Coronary artery (tissue), 2 donors: Measurements from ENCODE around the gene TAX1BP1.

Experiments used
- DNase-seq: peaks from one replicate; pipeline ENCODE4 v3.0.0-alpha.2; 2017; ENCODE audit warnings: low spot score
- H3K27ac ChIP-seq, 2 donors: fragments of 200-600 bp; sonication (generic); one replicate each; pipeline ENCODE4 v1.5.1; 2016 to 2019
- H3K4me3 ChIP-seq: fragments of 200-600 bp; sonication (generic); 2 replicates; pipeline ENCODE4 v1.5.1; 2016; ENCODE audit warnings: mild to moderate bottlenecking, moderate library complexity
- CTCF ChIP-seq: fragments of 200-600 bp; sonication (generic); IDR thresholded peaks from one replicate; pipeline ENCODE4 v1.5.1; 2019; ENCODE audit warnings: antibody characterized with exemption

Gene TAX1BP1

GRCh38 chr7:27777662-27778061, 37.7 kb downstream of the TAX1BP1 start:
- no peak for TF ChIP-seq CTCF

DNA sequence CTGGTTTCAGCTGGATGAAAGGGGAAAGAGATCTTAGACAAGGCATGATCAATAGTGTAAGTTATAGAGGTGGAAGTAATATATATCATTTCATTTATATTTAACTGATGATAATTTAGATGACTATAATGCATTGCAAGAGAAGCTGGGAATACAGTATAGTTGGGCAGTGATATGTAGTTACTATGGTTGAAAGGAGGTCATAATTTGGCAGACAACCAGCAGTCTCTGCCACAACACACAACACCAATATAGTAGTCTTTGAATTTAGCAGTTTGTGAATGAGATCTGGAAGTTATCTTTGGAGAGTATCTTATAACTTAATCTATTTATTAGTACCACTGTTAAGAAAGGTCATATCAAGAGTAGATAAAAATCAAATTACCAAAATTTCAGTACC, 39.9 kb downstream of the TAX1BP1 start:
- Histone ChIP-seq H3K4me3 (no peak overlapping the region), H3K27ac (no peak overlapping the region)
- TF ChIP-seq CTCF = no peak
- no peak for DNase-seq

More at GRCh38 chr7:27777662-27778061, 37.7 kb downstream of the TAX1BP1 start:
- Histone ChIP-seq H3K4me3 (no peak overlapping the region), H3K27ac (no peak overlapping the region)
- DNase-seq = no peak

DNA sequence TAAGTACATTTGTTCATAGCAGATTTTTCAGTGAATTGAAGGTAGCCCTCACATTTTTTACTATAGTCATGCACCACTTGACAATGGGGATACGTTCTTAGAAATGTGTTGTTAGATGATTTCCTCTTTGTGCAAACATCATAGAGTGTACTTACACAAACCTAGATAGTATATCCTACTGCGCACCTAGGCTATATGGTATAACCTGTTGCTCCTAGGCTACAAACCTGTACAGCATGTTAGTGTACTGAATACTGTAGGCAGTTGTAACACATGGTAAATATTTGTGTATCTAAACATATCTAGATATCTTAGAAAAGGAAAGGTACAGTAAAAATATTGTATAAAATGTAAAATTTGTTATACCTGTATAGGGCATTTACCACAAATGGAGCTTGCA, 41.2 kb downstream of the TAX1BP1 start:
- DNase-seq = no peak
- Histone ChIP-seq H3K27ac (no peak overlapping the region), H3K4me3 (no peak overlapping the region)
- no peak for TF ChIP-seq CTCF

DNA sequence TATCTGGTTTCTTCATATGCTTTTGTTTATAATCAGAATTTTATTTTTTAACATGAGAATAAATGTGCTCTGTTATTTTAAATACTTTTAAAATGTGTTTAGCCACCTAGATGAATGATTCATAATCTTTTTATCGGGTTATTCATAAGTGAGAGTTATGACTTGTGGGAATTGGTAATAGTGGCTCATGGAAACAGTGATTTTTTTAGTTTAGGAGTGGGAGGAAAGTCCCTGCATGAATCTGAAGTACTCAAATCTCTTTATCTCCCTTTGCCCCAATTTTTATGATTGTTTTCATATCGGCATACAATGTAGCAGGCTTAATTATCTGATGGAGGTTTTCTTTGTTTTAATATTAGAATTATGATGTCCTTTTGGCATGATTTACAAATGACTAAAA, 42.9 kb downstream of the TAX1BP1 start:
- no peak overlapping the region for H3K27ac ChIP-seq
- DNase-seq = no peak
- TF ChIP-seq CTCF = no peak
- H3K4me3 ChIP-seq = no peak overlapping the region

- Histone ChIP-seq H3K27ac (no peak overlapping the region), H3K4me3 (no peak overlapping the region)
- DNase-seq = no peak
- TF ChIP-seq CTCF = peak; percentile 24
Observed at GRCh38 chr7:27784399-27785053, 44.6 kb downstream of the TAX1BP1 start.

DNA sequence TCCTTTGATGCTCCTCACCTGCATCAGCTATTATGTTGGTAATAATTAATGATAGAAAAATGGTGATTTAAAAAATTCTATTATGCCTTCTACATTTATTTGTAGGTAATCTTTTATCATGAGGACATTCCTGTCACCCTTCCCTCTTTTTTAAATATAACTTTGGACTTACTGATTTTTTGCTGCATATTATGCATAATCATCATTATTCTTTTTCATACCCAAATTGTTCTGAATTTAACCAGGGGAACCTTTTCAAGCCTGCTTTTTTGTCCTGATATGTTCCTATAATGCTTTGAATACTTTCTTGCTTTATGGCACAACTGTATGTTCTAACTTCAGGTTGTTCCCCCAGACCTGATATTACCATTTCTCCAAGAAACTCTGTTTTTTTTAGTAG, 48.5 kb downstream of the TAX1BP1 start:
- H3K27ac ChIP-seq = no peak overlapping the region
- no peak for TF ChIP-seq CTCF
- H3K4me3 ChIP-seq = no peak overlapping the region
- no peak for DNase-seq

DNA sequence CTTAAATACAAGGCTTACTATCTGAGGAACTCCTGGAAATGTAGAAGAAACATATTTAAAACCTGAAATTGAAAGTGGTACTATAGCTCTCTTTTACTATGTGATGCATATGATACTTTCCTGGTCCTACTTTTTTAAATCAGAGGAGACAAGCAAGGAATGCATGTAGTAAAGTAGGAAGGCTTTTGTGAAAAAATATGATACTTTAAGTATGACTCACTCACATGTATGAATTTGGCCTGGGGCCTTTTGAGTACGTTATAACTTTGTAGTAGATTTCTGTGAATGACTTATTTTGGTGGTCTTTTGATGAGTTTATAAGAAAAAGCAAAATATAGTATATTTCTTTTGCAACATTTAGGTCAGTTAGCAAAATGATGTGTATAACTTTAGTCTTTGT, 53.8 kb downstream of the TAX1BP1 start:
- Histone ChIP-seq H3K4me3 (no peak overlapping the region), H3K27ac (no peak overlapping the region)
- DNase-seq = no peak
- no peak for TF ChIP-seq CTCF
